Neural progenitor cell (in vitro differentiated cells): Measurements from ENCODE around the gene DNAH3. TPM values are rescaled to one million over a fixed set of nuclear protein-coding genes. Genes with fewer than 3 reads are reported as not detected.

Source experiments
- DNase-seq: peaks from one replicate; pipeline ENCODE4 v3.0.0-alpha.2; 2016; ENCODE audit warnings: low spot score
- H2AFZ ChIP-seq: fragments of 200-600 bp; sonication (generic); replicated peaks from 2 replicates; pipeline ENCODE4 v1.6.1; 2016; ENCODE audit warnings: antibody characterized with exemption
- H3F3A ChIP-seq: fragments of 200-600 bp; sonication (generic); 2 replicates; pipeline ENCODE4 v1.6.1; 2016; ENCODE audit warnings: antibody characterized with exemption, low read depth
- H3K27ac ChIP-seq: fragments of 200-600 bp; sonication (generic); 2 replicates; pipeline ENCODE4 v1.5.1; 2016; ENCODE audit warnings: mild to moderate bottlenecking
- H3K27me3 ChIP-seq: fragments of 200-600 bp; sonication (generic); 2 replicates; pipeline ENCODE4 v1.6.1; 2016; ENCODE audit warnings: mild to moderate bottlenecking, moderate library complexity
- H3K36me3 ChIP-seq: fragments of 200-600 bp; sonication (generic); 2 replicates; pipeline ENCODE4 v1.5.1; 2016
- H3K4me1 ChIP-seq: fragments of 200-600 bp; sonication (generic); 2 replicates; pipeline ENCODE4 v1.6.1; 2016; ENCODE audit warnings: mixed run types
- H3K4me2 ChIP-seq: fragments of 200-600 bp; sonication (generic); 2 replicates; pipeline ENCODE4 v1.6.1; 2016
- H3K4me3 ChIP-seq: fragments of 200-600 bp; sonication (generic); 2 replicates; pipeline ENCODE4 v1.5.1; 2016
- H3K79me2 ChIP-seq: fragments of 200-600 bp; sonication (generic); 2 replicates; pipeline ENCODE4 v1.6.1; 2016; ENCODE audit warnings: low read depth
- H3K9ac ChIP-seq: fragments of 200-600 bp; sonication (generic); 2 replicates; pipeline ENCODE4 v1.6.1; 2016
- H3K9me3 ChIP-seq: fragments of 200-600 bp; sonication (generic); 2 replicates; pipeline ENCODE4 v1.5.1; 2016; ENCODE audit warnings: low read depth
- H4K20me1 ChIP-seq: fragments of 200-600 bp; sonication (generic); 2 replicates; pipeline ENCODE4 v1.6.1; 2016; ENCODE audit warnings: low read depth
- H3K27ac Mint-ChIP-seq: 3 replicates; pipeline ENCODE4 v1.8.0; 2021; ENCODE audit warnings: mixed read lengths
- H3K27me3 Mint-ChIP-seq: 2 replicates; pipeline ENCODE4 v1.8.0; 2022; ENCODE audit warnings: low read depth, mild to moderate bottlenecking, inconsistent platforms, moderate library complexity, mixed read lengths; ENCODE audit not compliant: insufficient read depth
- H3K36me3 Mint-ChIP-seq: 3 replicates; pipeline ENCODE4 v1.8.0; 2021; ENCODE audit warnings: mixed read lengths
- H3K4me1 Mint-ChIP-seq: 3 replicates; pipeline ENCODE4 v1.8.0; 2021; ENCODE audit warnings: mixed read lengths
- H3K4me3 Mint-ChIP-seq: 3 replicates; pipeline ENCODE4 v1.8.0; 2021; ENCODE audit warnings: mild to moderate bottlenecking, moderate library complexity, mixed read lengths
- H3K9me3 Mint-ChIP-seq: 3 replicates; pipeline ENCODE4 v1.8.0; 2020; ENCODE audit warnings: mixed read lengths
- CTCF ChIP-seq: fragments of 200-600 bp; sonication (generic); IDR thresholded peaks from 2 replicates; pipeline ENCODE4 v1.5.1; 2017; ENCODE audit warnings: antibody characterized with exemption, mild to moderate bottlenecking
- EZH2 ChIP-seq: fragments of 200-600 bp; sonication (generic); IDR thresholded peaks from 2 replicates; pipeline ENCODE4 v1.6.1; 2017; ENCODE audit warnings: antibody characterized with exemption, mild to moderate bottlenecking, moderate library complexity
- EZH2phosphoT487 ChIP-seq: fragments of 200-600 bp; sonication (generic); IDR thresholded peaks from 2 replicates; pipeline ENCODE4 v1.6.1; 2017; ENCODE audit warnings: antibody characterized with exemption
- total RNA-seq: library from RNA; depleted of rRNA; stranded (reverse); fragments of >200 nt; gene quantifications from 2 replicates; pipeline ENCODE4 v1.2.3, GENCODE V29; 2015; ENCODE audit warnings: low replicate concordance

The DNAH3 gene
- total RNA-seq, 1 donor from 2014 or later, result 0.92 TPM

- Histone ChIP-seq H3K4me1 (peaks cover 9% of the 10 kb centered on the region), H3F3A (no peaks in the 10 kb centered on the region), H3K4me3 (no peak overlapping the region), H3K4me2 (peak overlapping the region; percentile 27), H2AFZ (peak overlapping the region; percentile 48), H3K9ac (no peak overlapping the region), H3K79me2 (no peaks in the 10 kb centered on the region), H3K27ac (no peak overlapping the region), H4K20me1 (no peaks in the 10 kb centered on the region), H3K27me3 (no peaks in the 10 kb centered on the region), H3K9me3 (no peaks in the 10 kb centered on the region), H3K36me3 (no peaks in the 10 kb centered on the region)
- no peak for TF ChIP-seq EZH2phosphoT487
- no peak for TF ChIP-seq EZH2
- no peak for TF ChIP-seq CTCF
- Mint-ChIP-seq H3K4me1 (peaks cover 29% of the 10 kb centered on the region), H3K36me3 (no peaks in the 10 kb centered on the region), H3K9me3 (no peaks in the 10 kb centered on the region), H3K27me3 (peaks cover 2% of the 10 kb centered on the region), H3K27ac (peak overlapping the region; percentile 14), H3K4me3 (peak overlapping the region; percentile 42)
- peak; percentile 13 for DNase-seq
These were observed 46.4 kb downstream of the DNAH3 start for GRCh38 chr16:21103941-21104860.

GRCh38 chr16:21101631-21102420 is 48.8 kb downstream of the DNAH3 start:
- Mint-ChIP-seq H3K4me3 (no peak overlapping the region), H3K27me3 (peaks cover 2% of the 10 kb centered on the region), H3K36me3 (no peaks in the 10 kb centered on the region), H3K4me1 (peaks cover 29% of the 10 kb centered on the region), H3K27ac (no peak overlapping the region), H3K9me3 (no peaks in the 10 kb centered on the region)
- Histone ChIP-seq H3K9ac (no peak overlapping the region), H3K27ac (no peak overlapping the region), H3F3A (no peaks in the 10 kb centered on the region), H3K4me3 (no peak overlapping the region), H3K36me3 (no peaks in the 10 kb centered on the region), H3K9me3 (no peaks in the 10 kb centered on the region), H3K4me2 (no peak overlapping the region), H3K79me2 (no peaks in the 10 kb centered on the region), H3K27me3 (no peaks in the 10 kb centered on the region), H4K20me1 (no peaks in the 10 kb centered on the region), H2AFZ (peak overlapping the region; percentile 69), H3K4me1 (peaks cover 9% of the 10 kb centered on the region)
- TF ChIP-seq CTCF, result peak; percentile 43
- no peak for TF ChIP-seq EZH2
- DNase-seq, result peak; percentile 54

GRCh38 chr16:21100447-21100846 is 50.2 kb downstream of the DNAH3 start:
- no peak overlapping the region for H3K27ac ChIP-seq
- Mint-ChIP-seq H3K36me3 (no peaks in the 10 kb centered on the region), H3K9me3 (no peaks in the 10 kb centered on the region), H3K27ac (no peak overlapping the region), H3K4me1 (peaks cover 29% of the 10 kb centered on the region), H3K4me3 (no peak overlapping the region), H3K27me3 (peaks cover 2% of the 10 kb centered on the region)
- no peak overlapping the region for H3K4me2 ChIP-seq
- H3K79me2 ChIP-seq, result no peaks in the 10 kb centered on the region
- no peaks in the 10 kb centered on the region for H3K9me3 ChIP-seq
- no peak for TF ChIP-seq CTCF
- TF ChIP-seq EZH2phosphoT487, result no peak
- TF ChIP-seq EZH2, result no peak
- H3K36me3 ChIP-seq, result no peaks in the 10 kb centered on the region
- DNase-seq, result no peak
- no peak overlapping the region for H3K4me3 ChIP-seq
- H2AFZ ChIP-seq, result no peak overlapping the region
- H4K20me1 ChIP-seq, result no peaks in the 10 kb centered on the region
- no peaks in the 10 kb centered on the region for H3F3A ChIP-seq
- H3K9ac ChIP-seq, result no peak overlapping the region
- H3K27me3 ChIP-seq, result no peaks in the 10 kb centered on the region
- H3K4me1 ChIP-seq, result peaks cover 9% of the 10 kb centered on the region
